Mesodermal cell (in vitro differentiated cells): ENCODE data around the gene PLAAT4.
"Not testable (repeated sequence)": the region's sequence is repeated elsewhere in the genome, so short reads cannot be mapped to it uniquely, and the experiment has no call there.

Experiments used
- H3K27ac ChIP-seq: 2 replicates; pipeline ENCODE4 v1.7.0; 2013; ENCODE audit warnings: mild to moderate bottlenecking, low read depth, low read length, moderate library complexity; ENCODE audit not compliant: severe bottlenecking
- H3K36me3 ChIP-seq: 2 replicates; pipeline ENCODE4 v1.7.1; 2013; ENCODE audit warnings: mild to moderate bottlenecking, low read length, moderate library complexity; ENCODE audit not compliant: control insufficient read depth, insufficient read depth
- H3K4me1 ChIP-seq: one replicate; pipeline ENCODE4 v1.7.1; 2013; ENCODE audit warnings: mild to moderate bottlenecking, low read length; ENCODE audit not compliant: insufficient read depth, control insufficient read depth, poor library complexity, severe bottlenecking
- H3K4me3 ChIP-seq: 2 replicates; pipeline ENCODE4 v1.7.0; 2013; ENCODE audit warnings: low read length, control low read depth, mild to moderate bottlenecking; ENCODE audit not compliant: insufficient read depth, poor library complexity, severe bottlenecking; ENCODE audit errors: extremely low read depth
- H3K9me3 ChIP-seq: 2 replicates; pipeline ENCODE4 v1.7.1; 2013; ENCODE audit warnings: mild to moderate bottlenecking, low read length, moderate library complexity; ENCODE audit not compliant: control insufficient read depth
- WGBS, 2 experiments: methylation state at CpG; one replicate each; pipeline ENCODE4 v1.1.5; 2013; ENCODE audit warnings: missing lambda C conversion rate in 2 of 2; ENCODE audit not compliant: insufficient coverage in 2 of 2; 5-methylcytosine and 5-hydroxymethylcytosine counted together

The PLAAT4 gene

DNA sequence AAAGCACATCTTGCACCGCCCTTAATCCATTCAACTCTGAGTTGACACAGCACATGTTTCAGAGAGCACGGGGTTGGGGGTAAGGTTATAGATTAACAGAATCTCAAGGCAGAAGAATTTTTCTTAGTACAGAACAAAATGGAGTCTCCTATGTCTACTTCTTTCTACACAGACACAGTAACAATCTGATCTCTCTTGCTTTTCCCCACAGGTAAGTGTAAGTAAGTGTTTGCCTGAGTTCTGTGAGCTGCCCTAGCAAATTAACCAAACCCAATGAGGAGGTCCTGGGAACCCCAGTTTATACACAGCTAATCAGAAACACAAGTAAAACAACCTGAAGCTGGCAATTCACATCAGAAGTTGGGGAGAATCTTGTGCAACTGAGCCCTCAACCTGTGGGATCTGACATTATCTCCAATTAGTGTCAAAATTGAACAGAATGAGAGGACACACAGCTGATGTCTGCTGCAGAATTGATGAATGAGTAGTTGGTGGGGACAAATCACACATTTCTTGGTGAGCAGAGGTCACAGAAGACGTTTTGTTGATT is 7.8 kb upstream of the PLAAT4 start:
- H3K4me3 ChIP-seq, H3K36me3 ChIP-seq, H3K9me3 ChIP-seq, H3K27ac ChIP-seq: not testable (repeated sequence)
- H3K4me1 ChIP-seq = peaks cover 16% of the 10 kb centered on the region
- WGBS, 2 experiments = 31 to 35% methylated on average over 1 of the region's 3 CpGs

DNA sequence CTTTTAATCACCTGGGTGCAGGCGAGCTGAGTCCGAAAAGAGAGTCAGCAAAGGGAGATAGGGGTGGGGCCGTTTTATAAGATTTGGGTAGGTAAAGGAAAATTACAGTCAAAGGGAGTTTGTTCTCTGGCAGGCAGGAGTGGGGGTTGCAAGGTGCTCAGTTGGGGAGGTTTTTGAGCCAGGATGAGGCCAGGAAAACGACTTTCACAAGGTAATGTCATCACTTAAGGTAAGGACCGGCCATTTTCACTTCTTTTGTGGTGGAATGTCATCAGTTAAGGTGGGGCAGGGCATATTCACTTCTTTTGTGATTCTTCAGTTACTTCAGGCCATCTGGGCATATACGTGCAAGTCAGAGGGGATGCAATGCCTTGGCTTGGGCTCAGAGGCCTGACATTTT is 7.2 kb upstream of the PLAAT4 start:
- 0 to 56% methylated on average over 2 to 5 of the region's 6 CpGs for WGBS, 2 experiments
- not testable (repeated sequence) for H3K27ac ChIP-seq

DNA sequence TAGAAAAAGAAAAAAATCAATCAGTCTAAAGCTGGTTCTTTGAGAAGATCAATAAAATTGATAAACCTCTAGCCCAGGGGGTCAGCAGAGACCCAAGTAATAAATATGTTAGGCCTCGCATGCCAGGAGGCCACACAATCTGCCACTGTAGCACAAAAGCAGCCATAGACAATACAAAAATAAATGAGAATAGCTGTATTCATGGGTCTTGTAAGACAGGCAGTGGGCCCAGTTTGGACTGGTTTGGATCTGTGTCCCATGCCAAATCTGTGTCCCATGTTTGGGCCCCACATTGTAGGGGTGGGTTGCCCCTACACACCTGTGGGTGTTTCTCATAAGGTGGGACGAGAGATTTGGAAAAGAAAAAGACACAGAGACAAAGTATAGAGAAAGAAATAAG is 6.6 kb upstream of the PLAAT4 start:
- no peaks in the 10 kb centered on the region for H3K9me3 ChIP-seq
- no peak overlapping the region for H3K4me3 ChIP-seq
- no peaks in the 10 kb centered on the region for H3K36me3 ChIP-seq
- no peak overlapping the region for H3K27ac ChIP-seq
- peaks cover 16% of the 10 kb centered on the region for H3K4me1 ChIP-seq
- 86% methylated on average over 2 of the region's 2 CpGs; no CpG with 5 or more reads in 1 of the 2 experiments for WGBS, 2 experiments

More for the DNA sequence above, 7.2 kb upstream of the PLAAT4 start:
- not testable (repeated sequence) for H3K9me3 ChIP-seq, H3K36me3 ChIP-seq, H3K4me3 ChIP-seq
- peaks cover 16% of the 10 kb centered on the region for H3K4me1 ChIP-seq

DNA sequence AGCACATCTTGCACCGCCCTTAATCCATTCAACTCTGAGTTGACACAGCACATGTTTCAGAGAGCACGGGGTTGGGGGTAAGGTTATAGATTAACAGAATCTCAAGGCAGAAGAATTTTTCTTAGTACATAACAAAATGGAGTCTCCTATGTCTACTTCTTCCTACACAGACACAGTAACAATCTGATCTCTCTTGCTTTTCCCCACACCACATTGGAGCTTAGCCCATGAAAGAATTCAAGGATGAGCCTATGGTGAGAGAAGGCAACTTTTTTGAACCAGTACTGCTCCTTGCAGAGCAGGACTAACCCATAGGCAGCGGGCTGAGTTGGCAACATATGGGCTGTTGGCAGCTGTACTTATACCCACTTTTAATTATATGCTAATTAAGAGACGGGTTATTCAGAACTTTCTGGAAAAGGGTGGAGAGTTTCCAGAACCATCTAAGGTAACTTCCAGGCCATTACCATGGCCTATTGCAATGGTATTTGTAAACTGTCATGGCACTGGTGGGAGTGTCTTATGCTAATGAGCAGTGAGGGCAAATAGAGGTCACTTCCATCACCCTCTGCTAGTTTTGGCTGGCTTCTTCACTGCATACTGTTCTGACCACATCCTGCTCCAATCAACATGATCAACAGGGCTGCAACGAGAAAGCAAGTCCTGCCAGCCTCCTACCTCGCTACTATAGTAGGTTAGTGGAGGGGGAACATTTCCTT is 5.4 kb upstream of the PLAAT4 start:
- not testable (repeated sequence) for H3K4me3 ChIP-seq, H3K9me3 ChIP-seq, H3K27ac ChIP-seq, H3K36me3 ChIP-seq
- no CpG with 5 or more reads among the region's 6 CpGs for WGBS, 2 experiments
- H3K4me1 ChIP-seq = peaks cover 16% of the 10 kb centered on the region

DNA sequence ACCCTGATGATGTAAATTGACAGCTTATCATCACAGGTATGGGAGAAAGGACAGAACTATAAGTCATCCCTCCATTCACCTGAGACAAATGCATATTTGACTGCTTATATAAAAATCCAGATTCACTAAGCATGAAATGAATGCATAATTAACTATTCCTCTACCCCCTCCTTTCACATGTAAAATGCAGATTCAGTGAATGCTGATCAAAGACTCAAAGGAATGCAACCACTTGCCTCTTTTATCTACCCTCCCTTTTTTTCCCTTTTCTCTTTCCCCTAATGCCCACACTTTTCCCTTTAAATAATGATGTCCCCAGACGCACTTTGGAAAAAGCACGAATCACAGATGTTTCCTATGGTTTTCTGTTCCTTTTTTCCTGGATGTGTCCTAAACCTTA is 4.5 kb upstream of the PLAAT4 start:
- Histone ChIP-seq H3K4me1 (peaks cover 16% of the 10 kb centered on the region), H3K9me3 (no peaks in the 10 kb centered on the region), H3K36me3 (no peaks in the 10 kb centered on the region), H3K27ac (no peak overlapping the region), H3K4me3 (no peak overlapping the region)
- 55 to 63% methylated on average over 2 of the region's 2 CpGs for WGBS, 2 experiments

DNA sequence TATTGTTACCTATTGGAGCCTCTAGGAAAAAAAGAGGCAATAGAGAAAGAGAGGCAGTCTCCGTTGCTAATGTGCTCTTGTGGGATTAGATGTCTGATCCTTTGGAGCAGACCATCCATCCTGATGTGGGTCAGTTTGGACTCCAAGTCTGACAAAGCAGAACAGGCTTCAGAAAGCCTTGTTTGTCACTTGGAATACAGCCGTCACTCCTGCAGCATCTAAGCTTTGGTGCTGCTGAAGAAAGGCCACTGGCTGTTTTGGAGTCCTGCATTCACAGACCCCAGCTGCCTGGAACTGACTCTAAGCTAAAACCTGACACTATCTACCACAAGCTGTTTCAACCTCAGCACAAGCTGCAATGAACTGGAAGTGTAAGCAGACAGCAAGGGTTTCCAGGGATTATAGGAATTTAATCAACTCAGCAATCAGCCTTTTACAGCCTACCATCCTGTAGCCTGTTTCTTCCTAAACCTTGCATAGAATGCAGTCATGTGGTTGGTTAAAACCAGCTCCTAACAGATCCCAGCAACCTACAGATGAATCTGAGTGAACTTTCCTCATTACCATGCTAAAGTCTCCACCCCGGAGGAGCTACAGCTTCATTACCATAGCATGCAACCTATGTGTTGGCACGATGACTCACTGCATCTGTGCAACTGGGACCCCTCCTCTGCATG is 3.7 kb upstream of the PLAAT4 start:
- Histone ChIP-seq H3K4me3 (no peak overlapping the region), H3K4me1 (peaks cover 16% of the 10 kb centered on the region), H3K36me3 (no peaks in the 10 kb centered on the region), H3K9me3 (no peaks in the 10 kb centered on the region), H3K27ac (no peak overlapping the region)
- WGBS, 2 experiments = 62 to 92% methylated on average over 2 to 4 of the region's 4 CpGs

DNA sequence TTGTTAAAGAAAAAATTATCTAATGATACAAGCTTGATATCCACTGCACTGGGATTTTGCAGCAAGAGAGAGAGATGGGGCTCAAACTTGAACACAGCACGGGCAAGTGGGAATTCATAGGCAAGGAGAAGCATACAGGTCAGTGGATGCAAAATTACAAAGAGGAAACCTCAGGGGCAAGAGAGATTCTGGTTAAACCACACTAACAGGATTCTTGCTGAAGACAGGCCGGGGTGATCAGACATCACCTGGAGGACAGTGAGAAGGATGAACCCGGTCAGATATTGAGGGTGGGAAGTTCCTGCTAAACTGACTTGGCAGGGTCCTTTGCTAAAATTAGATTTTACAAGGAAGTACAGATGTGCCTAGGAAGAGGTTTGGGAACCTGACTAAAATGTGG is 2.5 kb upstream of the PLAAT4 start:
- H3K4me1 ChIP-seq = peaks cover 16% of the 10 kb centered on the region
- 85 to 88% methylated on average over 3 of the region's 3 CpGs for WGBS, 2 experiments
- no peaks in the 10 kb centered on the region for H3K36me3 ChIP-seq
- no peak overlapping the region for H3K4me3 ChIP-seq
- H3K9me3 ChIP-seq = no peaks in the 10 kb centered on the region
- H3K27ac ChIP-seq = no peak overlapping the region

DNA sequence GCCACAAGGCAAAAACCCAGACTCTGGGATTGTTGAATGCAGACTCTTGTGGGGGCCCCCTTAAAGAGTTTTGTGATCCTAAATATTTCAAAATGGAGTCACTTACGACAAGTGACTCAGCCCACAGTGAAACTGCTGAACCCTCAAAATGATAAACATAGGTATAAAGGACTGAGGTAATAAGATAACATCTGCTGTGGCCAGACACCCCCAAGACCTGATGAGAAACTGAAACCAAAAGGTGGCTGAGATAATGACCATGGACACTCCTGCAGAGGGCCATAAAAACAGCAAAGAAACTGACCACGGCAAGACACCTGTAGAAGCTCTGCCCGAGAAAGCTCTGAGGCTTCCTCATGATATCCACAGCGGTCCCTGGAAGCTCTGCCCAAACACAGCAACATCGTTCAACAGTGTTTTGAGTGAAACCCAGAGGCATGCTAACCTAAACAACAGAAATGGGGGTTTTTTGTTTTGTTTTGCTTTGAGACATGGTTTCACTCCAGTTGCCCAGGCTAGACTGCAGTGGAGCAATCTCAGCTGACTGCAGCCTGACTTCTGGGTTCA is 1.6 kb upstream of the PLAAT4 start:
- Histone ChIP-seq H3K9me3 (no peaks in the 10 kb centered on the region), H3K4me1 (peaks cover 13% of the 10 kb centered on the region), H3K27ac (no peak overlapping the region), H3K4me3 (no peak overlapping the region), H3K36me3 (no peaks in the 10 kb centered on the region)
- 93 to 95% methylated on average over 4 of the region's 5 CpGs for WGBS, 2 experiments

DNA sequence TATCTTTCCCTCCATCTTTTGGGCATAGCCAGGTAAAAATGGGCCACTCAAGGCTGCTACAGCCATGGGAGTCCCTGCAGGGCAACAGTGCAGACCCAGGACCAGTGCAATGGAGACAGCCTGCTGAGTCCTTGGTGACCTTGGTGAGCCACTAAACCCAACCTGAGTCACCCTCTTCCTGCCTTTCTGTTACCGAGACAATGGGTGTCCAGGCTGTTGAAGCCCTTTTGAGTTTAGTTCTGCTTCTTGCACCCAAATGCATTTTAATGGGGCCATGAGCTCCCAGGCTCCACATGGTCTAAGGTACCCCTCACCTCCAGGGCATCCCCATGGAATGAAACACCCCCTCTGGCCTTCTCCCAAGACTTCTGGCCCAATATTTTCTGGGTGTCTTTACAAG is 874 bp upstream of the PLAAT4 start:
- no peaks in the 10 kb centered on the region for H3K36me3 ChIP-seq
- no peak overlapping the region for H3K27ac ChIP-seq
- 90 to 100% methylated on average over 1 of the region's 1 CpG for WGBS, 2 experiments
- H3K9me3 ChIP-seq = no peaks in the 10 kb centered on the region
- H3K4me3 ChIP-seq = no peak overlapping the region
- H3K4me1 ChIP-seq = peaks cover 13% of the 10 kb centered on the region

DNA sequence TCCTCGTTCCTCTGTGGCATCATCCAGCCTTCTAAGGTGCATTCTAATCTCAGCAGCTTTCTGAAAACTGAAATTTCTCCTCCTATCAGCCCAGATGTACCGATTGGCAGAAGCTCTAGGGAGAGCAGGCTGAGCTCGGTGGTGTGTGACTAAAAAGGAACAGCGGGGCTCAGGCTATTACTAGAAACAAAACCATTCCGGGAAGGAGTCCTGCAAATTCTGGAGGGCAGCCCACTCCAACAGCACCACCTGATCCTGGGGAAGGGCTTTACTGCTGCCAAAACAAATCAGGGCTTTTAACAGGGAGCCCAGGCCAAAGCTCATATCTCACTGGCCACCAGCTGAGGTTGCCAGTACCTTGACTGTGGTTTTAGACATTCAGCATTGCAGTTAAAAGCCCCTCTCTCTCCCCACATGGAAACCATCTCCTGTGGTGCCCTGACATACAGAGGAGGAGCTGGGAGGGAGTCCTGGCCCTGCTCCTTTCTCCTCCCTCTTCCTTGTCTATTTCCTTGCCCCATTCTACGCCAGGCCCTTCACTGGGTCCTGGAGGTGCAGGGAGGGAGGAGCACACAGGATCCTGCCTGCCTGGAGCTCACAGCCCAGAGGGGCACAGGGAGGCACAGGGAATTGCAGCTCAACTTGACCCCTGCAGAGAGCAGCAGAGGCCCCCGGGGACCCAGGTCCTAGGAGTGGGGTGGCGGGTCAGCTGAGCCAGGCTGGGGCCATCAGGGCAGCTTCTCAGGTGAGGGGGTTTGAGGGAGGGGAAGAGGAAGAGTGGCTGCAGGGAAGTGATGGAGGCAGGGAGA is 889 bp downstream of the PLAAT4 start:
- Histone ChIP-seq H3K9me3 (no peaks in the 10 kb centered on the region), H3K27ac (no peak overlapping the region), H3K4me1 (peaks cover 9% of the 10 kb centered on the region), H3K4me3 (no peak overlapping the region), H3K36me3 (no peaks in the 10 kb centered on the region)
- 73 to 89% methylated on average over 3 to 4 of the region's 8 CpGs for WGBS, 2 experiments
